Prostate gland (tissue), 2 donors: ENCODE data around the gene PLCB3.

ENCODE experiments used
- CTCF ChIP-seq, 4 experiments: fragments of 200-600 bp in 2 of 4; fragments of 450-650 bp in 2 of 4; sonication (generic) in 2 of 4; IDR thresholded peaks; 1 replicate in 3 of 4; 2 replicates in 1 of 4; pipeline ENCODE4 v1.5.1; 2016 to 2019; ENCODE audit warnings: antibody characterized with exemption in 4 of 4, mild to moderate bottlenecking in 2 of 4, moderate library complexity in 2 of 4
- POLR2AphosphoS5 ChIP-seq: sonication (generic); formaldehyde crosslinking; IDR thresholded peaks from one replicate; pipeline ENCODE4 v1.6.1; 2017; ENCODE audit warnings: antibody characterized with exemption

- no peak for TF ChIP-seq POLR2AphosphoS5
- no peak for TF ChIP-seq CTCF (IDR thresholded peaks at IDR 0.05)
Measured at GRCh38 chr11:64314805-64315561, 63.7 kb downstream of the PLCB3 start.
